Measurements from ENCODE around the gene PTPRN2.
"Not testable (repeated sequence)": the region's sequence is repeated elsewhere in the genome, so short reads cannot be mapped to it uniquely, and the experiment has no call there.

The PTPRN2 gene

GRCh38 chr7:158255156-158255555, 332.5 kb downstream of the PTPRN2 start:
- H3K27ac ChIP-seq (ENCODE audit: low read depth, low read length), result no peak overlapping the region
- no peaks in the 10 kb centered on the region for H3K4me1 ChIP-seq (ENCODE audit: control insufficient read depth, low read depth, low read length)
- H3K4me2 ChIP-seq (ENCODE audit: low read length), result no peak overlapping the region
- no peak overlapping the region for H3K56ac ChIP-seq (ENCODE audit: low read length)
- DNase-seq, result no peak
- H3K4me3 ChIP-seq (ENCODE audit: low read length), result no peak overlapping the region
- no CpG with 5 or more reads among the region's 11 CpGs for WGBS (ENCODE audit: extremely low coverage, insufficient coverage, low lambda C conversion rate)
- H3K79me1 ChIP-seq (ENCODE audit: low read length), result no peaks in the 10 kb centered on the region
- no peak overlapping the region for H3K18ac ChIP-seq (ENCODE audit: low read length)
- H2BK15ac ChIP-seq (replicated peaks; ENCODE audit: low read depth), result no peak overlapping the region
- no peak overlapping the region for H2BK5ac ChIP-seq (ENCODE audit: low read length)
- H3K27me3 ChIP-seq (ENCODE audit: insufficient read depth, low read length, poor library complexity), result no peaks in the 10 kb centered on the region
- no peak overlapping the region for H4K5ac ChIP-seq (ENCODE audit: low read length)
- H3K23ac ChIP-seq (ENCODE audit: low read length), result no peak overlapping the region
- H3K4ac ChIP-seq (ENCODE audit: low read depth, low read length), result no peak overlapping the region
- H3K9ac ChIP-seq (ENCODE audit: low read length), result no peak overlapping the region
- no peaks in the 10 kb centered on the region for H3K79me2 ChIP-seq (ENCODE audit: control insufficient read depth, insufficient read depth, low read length)
- no peak overlapping the region for H4K8ac ChIP-seq (ENCODE audit: low read depth, low read length)
- H2AK5ac ChIP-seq (ENCODE audit: low read length), result no peak overlapping the region
- H3K36me3 ChIP-seq (ENCODE audit: control insufficient read depth, insufficient read depth, low read length), result no peaks in the 10 kb centered on the region
- no peak overlapping the region for H2BK120ac ChIP-seq (ENCODE audit: low read depth, low read length)

GRCh38 chr7:158253670-158254045, 334.0 kb downstream of the PTPRN2 start:
- not testable (repeated sequence) for H3K79me1 ChIP-seq (ENCODE audit: low read length); H3K27me3 ChIP-seq (ENCODE audit: insufficient read depth, low read length, poor library complexity); H4K8ac ChIP-seq (ENCODE audit: low read depth, low read length); H2AK5ac ChIP-seq (ENCODE audit: low read length); H3K27ac ChIP-seq (ENCODE audit: low read depth, low read length); H3K4me2 ChIP-seq (ENCODE audit: low read length); H3K9ac ChIP-seq (ENCODE audit: low read length); H3K79me2 ChIP-seq (ENCODE audit: control insufficient read depth, insufficient read depth, low read length); H2BK5ac ChIP-seq (ENCODE audit: low read length); H3K23ac ChIP-seq (ENCODE audit: low read length); H2BK15ac ChIP-seq (replicated peaks; ENCODE audit: low read depth); H3K18ac ChIP-seq (ENCODE audit: low read length); H3K36me3 ChIP-seq (ENCODE audit: control insufficient read depth, insufficient read depth, low read length); H3K56ac ChIP-seq (ENCODE audit: low read length); H4K5ac ChIP-seq (ENCODE audit: low read length); DNase-seq; H3K4me1 ChIP-seq (ENCODE audit: control insufficient read depth, low read depth, low read length); H3K4ac ChIP-seq (ENCODE audit: low read depth, low read length); H2BK120ac ChIP-seq (ENCODE audit: low read depth, low read length); H3K4me3 ChIP-seq (ENCODE audit: low read length)
- no CpG with 5 or more reads among the region's 16 CpGs for WGBS (ENCODE audit: extremely low coverage, insufficient coverage, low lambda C conversion rate)

- no peaks in the 10 kb centered on the region for H3K36me3 ChIP-seq (ENCODE audit: control insufficient read depth, insufficient read depth, low read length)
- DNase-seq, result no peak
Measured at GRCh38 chr7:158252837-158253669, 334.6 kb downstream of the PTPRN2 start.

GRCh38 chr7:158252081-158252836, 335.4 kb downstream of the PTPRN2 start:
- Histone ChIP-seq H4K5ac (ENCODE audit: low read length) (no peak overlapping the region), H2AK5ac (ENCODE audit: low read length) (no peak overlapping the region), H2BK15ac (replicated peaks; ENCODE audit: low read depth) (no peak overlapping the region), H3K4me2 (ENCODE audit: low read length) (no peak overlapping the region), H3K79me2 (ENCODE audit: control insufficient read depth, insufficient read depth, low read length) (no peaks in the 10 kb centered on the region), H2BK5ac (ENCODE audit: low read length) (no peak overlapping the region), H3K9ac (ENCODE audit: low read length) (no peak overlapping the region), H3K27me3 (ENCODE audit: insufficient read depth, low read length, poor library complexity) (no peaks in the 10 kb centered on the region), H3K23ac (ENCODE audit: low read length) (no peak overlapping the region), H3K36me3 (ENCODE audit: control insufficient read depth, insufficient read depth, low read length) (no peaks in the 10 kb centered on the region), H3K4me1 (ENCODE audit: control insufficient read depth, low read depth, low read length) (no peaks in the 10 kb centered on the region), H3K79me1 (ENCODE audit: low read length) (no peaks in the 10 kb centered on the region), H3K27ac (ENCODE audit: low read depth, low read length) (no peak overlapping the region), H2BK120ac (ENCODE audit: low read depth, low read length) (no peak overlapping the region), H3K56ac (ENCODE audit: low read length) (no peak overlapping the region), H3K4me3 (ENCODE audit: low read length) (no peak overlapping the region), H4K8ac (ENCODE audit: low read depth, low read length) (no peak overlapping the region), H3K18ac (ENCODE audit: low read length) (no peak overlapping the region), H3K4ac (ENCODE audit: low read depth, low read length) (no peak overlapping the region)
- DNase-seq, result no peak
- WGBS (ENCODE audit: extremely low coverage, insufficient coverage, low lambda C conversion rate), result no CpG with 5 or more reads among the region's 23 CpGs

More at GRCh38 chr7:158252837-158253669, 334.6 kb downstream of the PTPRN2 start:
- H3K79me2 ChIP-seq (ENCODE audit: control insufficient read depth, insufficient read depth, low read length), result no peaks in the 10 kb centered on the region
- H3K79me1 ChIP-seq (ENCODE audit: low read length), result no peaks in the 10 kb centered on the region
- H3K9ac ChIP-seq (ENCODE audit: low read length), result no peak overlapping the region
- H3K4me1 ChIP-seq (ENCODE audit: control insufficient read depth, low read depth, low read length), result no peaks in the 10 kb centered on the region
- no peak overlapping the region for H3K4me3 ChIP-seq (ENCODE audit: low read length)
- no peak overlapping the region for H3K4ac ChIP-seq (ENCODE audit: low read depth, low read length)
- H3K23ac ChIP-seq (ENCODE audit: low read length), result no peak overlapping the region
- H2BK120ac ChIP-seq (ENCODE audit: low read depth, low read length), result no peak overlapping the region
- no peak overlapping the region for H2AK5ac ChIP-seq (ENCODE audit: low read length)
- H3K27ac ChIP-seq (ENCODE audit: low read depth, low read length), result no peak overlapping the region
- H4K8ac ChIP-seq (ENCODE audit: low read depth, low read length), result no peak overlapping the region
- H3K4me2 ChIP-seq (ENCODE audit: low read length), result no peak overlapping the region
- H2BK15ac ChIP-seq (replicated peaks; ENCODE audit: low read depth), result no peak overlapping the region
- H3K18ac ChIP-seq (ENCODE audit: low read length), result no peak overlapping the region
- no peak overlapping the region for H3K56ac ChIP-seq (ENCODE audit: low read length)
- WGBS (ENCODE audit: extremely low coverage, insufficient coverage, low lambda C conversion rate), result no CpG with 5 or more reads among the region's 34 CpGs
- no peaks in the 10 kb centered on the region for H3K27me3 ChIP-seq (ENCODE audit: insufficient read depth, low read length, poor library complexity)
- no peak overlapping the region for H4K5ac ChIP-seq (ENCODE audit: low read length)
- no peak overlapping the region for H2BK5ac ChIP-seq (ENCODE audit: low read length)

- no CpG with 5 or more reads among the region's 18 CpGs for WGBS (ENCODE audit: extremely low coverage, insufficient coverage, low lambda C conversion rate)
- Histone ChIP-seq H3K18ac (ENCODE audit: low read length) (no peak overlapping the region), H3K4me3 (ENCODE audit: low read length) (no peak overlapping the region), H3K27me3 (ENCODE audit: insufficient read depth, low read length, poor library complexity) (no peaks in the 10 kb centered on the region), H2BK120ac (ENCODE audit: low read depth, low read length) (no peak overlapping the region), H3K27ac (ENCODE audit: low read depth, low read length) (no peak overlapping the region), H3K4me2 (ENCODE audit: low read length) (no peak overlapping the region), H3K9ac (ENCODE audit: low read length) (no peak overlapping the region), H3K4me1 (ENCODE audit: control insufficient read depth, low read depth, low read length) (no peaks in the 10 kb centered on the region), H2AK5ac (ENCODE audit: low read length) (no peak overlapping the region), H2BK5ac (ENCODE audit: low read length) (no peak overlapping the region), H2BK15ac (replicated peaks; ENCODE audit: low read depth) (no peak overlapping the region), H4K5ac (ENCODE audit: low read length) (no peak overlapping the region), H3K79me2 (ENCODE audit: control insufficient read depth, insufficient read depth, low read length) (no peaks in the 10 kb centered on the region), H3K56ac (ENCODE audit: low read length) (no peak overlapping the region), H3K36me3 (ENCODE audit: control insufficient read depth, insufficient read depth, low read length) (no peaks in the 10 kb centered on the region), H3K79me1 (ENCODE audit: low read length) (no peaks in the 10 kb centered on the region), H4K8ac (ENCODE audit: low read depth, low read length) (no peak overlapping the region), H3K23ac (ENCODE audit: low read length) (no peak overlapping the region), H3K4ac (ENCODE audit: low read depth, low read length) (no peak overlapping the region)
- no peak for DNase-seq
Measured at GRCh38 chr7:158251061-158251965, 336.3 kb downstream of the PTPRN2 start.
